H1 (cell line): ENCODE results near the gene NRTN. TPM values are rescaled to one million over a fixed set of nuclear protein-coding genes. Genes with fewer than 3 reads are reported as not detected.
A peak's percentile ranks its signal among the peaks of the same experiment; 100 is the strongest.

Experiments used
- ASH2L ChIP-seq: fragments of 200-600, 300-600 bp; sonication (generic); IDR thresholded peaks from one replicate; pipeline ENCODE4 v1.7.1; 2017; ENCODE audit warnings: low read length
- ATF2 ChIP-seq: IDR thresholded peaks from 2 replicates; pipeline ENCODE4 v1.6.1; 2012; ENCODE audit warnings: low read length, inconsistent platforms
- CBX5 ChIP-seq: fragments of 300-800, 300-1000 bp; sonication (generic); IDR thresholded peaks from 2 replicates; pipeline ENCODE4 v1.7.1; 2016; ENCODE audit warnings: antibody characterized with exemption, low read length, low read depth
- CEBPB ChIP-seq: IDR thresholded peaks from 2 replicates; pipeline ENCODE4 v1.6.1; 2012; ENCODE audit warnings: low read depth, low read length
- CHD2 ChIP-seq: IDR thresholded peaks from 2 replicates; pipeline ENCODE4 v1.6.1; 2012; ENCODE audit warnings: low read length, improper control_type of control experiment
- EP300 ChIP-seq, 2 experiments: IDR thresholded peaks; 1 replicate in 1 of 2; 2 replicates in 1 of 2; pipeline ENCODE4 v1.6.1; 2011 to 2012; ENCODE audit warnings: low read depth in 2 of 2, low read length in 2 of 2, mild to moderate bottlenecking in 2 of 2, borderline replicate concordance in 1 of 2, inconsistent platforms in 1 of 2, moderate library complexity in 1 of 2
- EZH2 ChIP-seq: fragments of 200-600 bp; sonication (generic); IDR thresholded peaks from 2 replicates; pipeline ENCODE4 v1.7.1; 2012; ENCODE audit warnings: low read depth, mild to moderate bottlenecking, moderate library complexity, low read length, inconsistent platforms; ENCODE audit not compliant: severe bottlenecking
- FOSL1 ChIP-seq: IDR thresholded peaks from 2 replicates; pipeline ENCODE4 v1.6.1; 2011; ENCODE audit warnings: mild to moderate bottlenecking, low read depth, low read length, moderate library complexity; ENCODE audit not compliant: insufficient read depth
- GABPA ChIP-seq: IDR thresholded peaks from 2 replicates; pipeline ENCODE4 v1.6.1; 2011; ENCODE audit warnings: mild to moderate bottlenecking, low read length, moderate library complexity, borderline replicate concordance; ENCODE audit not compliant: insufficient read depth
- JUN ChIP-seq: IDR thresholded peaks from 2 replicates; pipeline ENCODE4 v1.6.1; 2011; ENCODE audit warnings: low read depth, mild to moderate bottlenecking, improper control_type of control experiment, low read length
- NANOG ChIP-seq: IDR thresholded peaks from 2 replicates; pipeline ENCODE4 v1.6.1; 2011; ENCODE audit warnings: low read length, low read depth, mild to moderate bottlenecking, inconsistent platforms; ENCODE audit not compliant: insufficient read depth, poor library complexity, severe bottlenecking
- POLR2A ChIP-seq, 2 experiments: IDR thresholded peaks; 1 replicate in 1 of 2; 2 replicates in 1 of 2; pipeline ENCODE4 v1.6.1; 2011; ENCODE audit warnings: low read depth in 2 of 2, low read length in 2 of 2, mild to moderate bottlenecking in 2 of 2; ENCODE audit errors: control extremely low read depth in 1 of 2
- RBBP5 ChIP-seq: IDR thresholded peaks from 2 replicates; pipeline ENCODE4 v1.7.1; 2012; ENCODE audit warnings: low read depth, mild to moderate bottlenecking, inconsistent platforms, low read length, moderate library complexity, borderline replicate concordance
- RNF2 ChIP-seq: fragments of 200-900, 300-1000 bp; sonication (generic); IDR thresholded peaks from 2 replicates; pipeline ENCODE4 v1.7.1; 2016; ENCODE audit warnings: borderline replicate concordance, low read depth, mild to moderate bottlenecking, antibody characterized with exemption, low read length; ENCODE audit not compliant: poor library complexity, severe bottlenecking; ENCODE audit errors: missing control alignments
- SIN3A ChIP-seq, 2 experiments: IDR thresholded peaks in 1 of 2; conservative IDR thresholded peaks in 1 of 2; 2 replicates each; pipeline ENCODE4 v1.6.1; 2011 to 2012; ENCODE audit warnings: low read length in 2 of 2, improper control_type of control experiment in 1 of 2, low read depth in 1 of 2, mild to moderate bottlenecking in 1 of 2
- SP1 ChIP-seq: IDR thresholded peaks from 2 replicates; pipeline ENCODE4 v1.6.1; 2011; ENCODE audit warnings: low read depth, low read length
- TAF1 ChIP-seq: IDR thresholded peaks from 2 replicates; pipeline ENCODE4 v1.6.1; 2011; ENCODE audit warnings: mild to moderate bottlenecking, low read depth, low read length
- TAF7 ChIP-seq: optimal IDR thresholded peaks from 2 replicates; pipeline ENCODE3; 2011; ENCODE audit warnings: low read depth, mild to moderate bottlenecking, inconsistent platforms, low read length, moderate library complexity, borderline replicate concordance
- TEAD4 ChIP-seq: IDR thresholded peaks from 2 replicates; pipeline ENCODE4 v1.6.1; 2012; ENCODE audit warnings: low read depth, low read length, inconsistent platforms, mixed read lengths
- YY1 ChIP-seq: IDR thresholded peaks from 2 replicates; pipeline ENCODE4 v1.6.1; 2011; ENCODE audit warnings: low read depth, mild to moderate bottlenecking, low read length
- polyA plus RNA-seq, 7 experiments: library from polyadenylated mRNA; depleted of rRNA in 3 of 7; stranded (reverse) in 5 of 7; unstranded in 2 of 7; fragments of >200 nt in 5 of 7; fragments of 200-250 nt in 2 of 7; gene quantifications; 1 replicate in 5 of 7; 2 replicates in 1 of 7; 4 replicates in 1 of 7; pipeline versions ENCODE4 v1.2.1 to v1.2.3, GENCODE V29; 2011 to 2013; ENCODE audit warnings: missing spikeins in 2 of 7, mixed read lengths in 2 of 7
- total RNA-seq: library from RNA; stranded (reverse); fragmentation: NEBNext Ultra II Directional; extraction: Animal tissue kit (Norgen Biotek cat#: 25700); gene quantifications from 2 replicates; pipeline ENCODE4 v1.2.1, GENCODE V29; 2021
- TF ChIP-seq, protein P1 (sequence below): IDR thresholded peaks from 2 replicates; pipeline ENCODE4 v1.6.1; 2012; ENCODE audit warnings: inconsistent platforms

The NRTN gene
- total and polyA plus RNA-seq, 2 of the 8 experiments (the other 6 are each of a cell fraction or from before 2014, with no cell fraction given): 3.9 to 5.3 TPM

- TF ChIP-seq JUN: no peak
- peak; percentile 74 for TF ChIP-seq TAF7
- TF ChIP-seq CHD2: no peak
- peak; percentile 17 for TF ChIP-seq NANOG
- no peak for TF ChIP-seq EZH2
- no peak for TF ChIP-seq TEAD4
- TF ChIP-seq POLR2A (IDR thresholded peaks at IDR 0.05; ENCODE audit: control extremely low read depth in 1 of 2, low read depth in 2 of 2, low read length in 2 of 2): no peak
- no peak; the same call in 1 of the 2 replicates for TF ChIP-seq ATF2
- TF ChIP-seq FOSL1: no peak
- 0 out of 3 replicates have a peak, but pooled peaks of 1 of the 2 experiments have one; percentile 8 for TF ChIP-seq EP300 (IDR thresholded peaks at IDR 0.05; ENCODE audit: borderline replicate concordance in 1 of 2, low read depth in 2 of 2, low read length in 2 of 2)
- TF ChIP-seq SIN3A (conservative IDR thresholded peaks at IDR 0.05 in 1 of 2, IDR thresholded peaks at IDR 0.05 in 1 of 2; ENCODE audit: low read depth in 1 of 2, low read length in 2 of 2): no peak; a peak in 1 of 4 replicates
- 0 out of 2 replicates have a peak, but pooled peaks have one; percentile 28 for TF ChIP-seq RBBP5
- peak; percentile 58; the same call in 1 of the 2 replicates for TF ChIP-seq YY1
- TF ChIP-seq RNF2: no peak
- peak; percentile 54; the same call in 1 of the 2 replicates for TF ChIP-seq GABPA
- peak; percentile 67; the same call in 1 of the 2 replicates for TF ChIP-seq SP1
- TF ChIP-seq CEBPB: 0 out of 2 replicates have a peak, but pooled peaks have one; percentile 24
- TF ChIP-seq, protein P1, sequence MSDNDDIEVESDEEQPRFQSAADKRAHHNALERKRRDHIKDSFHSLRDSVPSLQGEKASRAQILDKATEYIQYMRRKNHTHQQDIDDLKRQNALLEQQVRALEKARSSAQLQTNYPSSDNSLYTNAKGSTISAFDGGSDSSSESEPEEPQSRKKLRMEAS: no peak; the same call in 1 of the 2 replicates
- TF ChIP-seq CBX5: no peak
- TF ChIP-seq ASH2L: no peak
- TF ChIP-seq TAF1: peak; percentile 40; the same call in 1 of the 2 replicates
Observed at GRCh38 chr19:5803752-5804515, 933 bp upstream of the NRTN start (continued).
